HFF-Myc (cell line): ENCODE results near the gene PRKCQ.

ENCODE experiments used
- DNase-seq: peaks from one replicate; pipeline ENCODE4 v3.0.0-alpha.2; 2011; ENCODE audit warnings: low read depth; ENCODE audit errors: extremely low read depth
- H3K4me3 ChIP-seq: replicated peaks from 2 replicates; pipeline ENCODE4 v1.5.1; 2011; ENCODE audit warnings: low read depth, mild to moderate bottlenecking, control low read depth, low read length
- TF ChIP-seq, protein P1 (sequence below): IDR thresholded peaks from 2 replicates; pipeline ENCODE4 v1.5.1; 2012; ENCODE audit warnings: mild to moderate bottlenecking, low read depth, low read length, control low read depth; ENCODE audit errors: missing control alignments

PRKCQ gene

DNA sequence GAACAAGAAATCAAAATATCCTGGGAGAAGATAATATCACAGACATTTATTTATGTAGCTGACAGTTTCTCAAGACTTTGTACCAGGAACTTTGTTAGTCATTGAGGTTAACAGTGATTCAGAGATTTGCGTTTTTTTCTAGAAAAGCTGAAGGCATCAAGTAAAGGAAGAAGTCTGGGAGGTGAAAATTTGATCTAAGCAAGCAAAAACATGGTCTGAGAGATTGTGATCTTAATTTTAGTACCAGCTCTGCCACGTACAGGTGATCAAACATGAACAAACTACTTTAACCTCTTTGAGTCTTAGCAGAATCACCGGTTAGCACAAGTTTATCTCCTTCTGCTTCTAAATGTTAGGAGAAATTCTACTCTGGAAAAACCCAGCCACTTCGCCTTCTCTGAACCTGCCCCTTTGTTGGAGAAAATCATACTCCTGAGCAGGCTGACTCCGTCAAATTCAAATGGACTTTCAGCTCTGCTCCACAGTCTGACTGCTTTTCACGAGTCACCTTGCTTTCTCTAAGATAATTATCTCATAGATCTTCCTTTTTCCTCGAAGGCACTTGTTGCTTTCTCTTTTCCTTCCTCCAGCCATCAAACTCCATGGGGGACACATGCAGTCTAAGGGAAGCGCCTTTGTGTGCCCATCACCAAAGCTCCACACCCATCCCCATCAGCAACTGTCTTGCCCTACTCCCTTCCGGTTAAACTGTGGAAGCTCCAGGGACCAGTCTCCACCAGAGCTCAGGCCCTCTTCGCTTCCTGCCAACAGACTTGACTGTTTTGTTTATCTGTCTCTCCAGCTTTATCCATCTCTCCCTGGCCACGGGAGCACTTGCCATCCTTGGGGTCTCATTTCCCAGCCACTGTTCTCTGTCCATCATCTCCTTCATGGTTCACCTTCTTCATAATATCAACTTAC lies 86.3 kb downstream of the PRKCQ start:
- TF ChIP-seq, protein P1, sequence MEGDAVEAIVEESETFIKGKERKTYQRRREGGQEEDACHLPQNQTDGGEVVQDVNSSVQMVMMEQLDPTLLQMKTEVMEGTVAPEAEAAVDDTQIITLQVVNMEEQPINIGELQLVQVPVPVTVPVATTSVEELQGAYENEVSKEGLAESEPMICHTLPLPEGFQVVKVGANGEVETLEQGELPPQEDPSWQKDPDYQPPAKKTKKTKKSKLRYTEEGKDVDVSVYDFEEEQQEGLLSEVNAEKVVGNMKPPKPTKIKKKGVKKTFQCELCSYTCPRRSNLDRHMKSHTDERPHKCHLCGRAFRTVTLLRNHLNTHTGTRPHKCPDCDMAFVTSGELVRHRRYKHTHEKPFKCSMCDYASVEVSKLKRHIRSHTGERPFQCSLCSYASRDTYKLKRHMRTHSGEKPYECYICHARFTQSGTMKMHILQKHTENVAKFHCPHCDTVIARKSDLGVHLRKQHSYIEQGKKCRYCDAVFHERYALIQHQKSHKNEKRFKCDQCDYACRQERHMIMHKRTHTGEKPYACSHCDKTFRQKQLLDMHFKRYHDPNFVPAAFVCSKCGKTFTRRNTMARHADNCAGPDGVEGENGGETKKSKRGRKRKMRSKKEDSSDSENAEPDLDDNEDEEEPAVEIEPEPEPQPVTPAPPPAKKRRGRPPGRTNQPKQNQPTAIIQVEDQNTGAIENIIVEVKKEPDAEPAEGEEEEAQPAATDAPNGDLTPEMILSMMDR = no peak
- no peak for DNase-seq
- H3K4me3 ChIP-seq = no peak overlapping the region

DNA sequence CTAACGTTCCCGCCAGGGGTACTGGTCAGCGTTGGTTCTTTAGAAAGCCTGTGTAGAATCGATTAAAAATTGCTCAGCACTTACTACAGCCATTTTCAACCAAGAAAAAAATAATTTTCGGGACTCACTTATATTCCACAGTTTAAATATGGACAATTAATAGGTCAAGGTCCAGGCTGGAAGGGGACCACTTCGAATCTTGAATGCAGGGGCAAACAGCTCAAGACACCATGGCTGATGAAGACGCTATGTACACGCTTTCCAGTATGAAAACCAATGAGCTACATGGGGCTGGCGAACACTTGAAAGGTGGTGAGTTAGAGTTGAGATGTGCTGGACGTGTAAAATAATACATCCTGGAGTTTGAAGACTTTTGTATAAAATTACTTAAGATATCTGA lies 87.2 kb downstream of the PRKCQ start:
- DNase-seq = no peak
- TF ChIP-seq, protein P1 = no peak
- H3K4me3 ChIP-seq = no peak overlapping the region

DNA sequence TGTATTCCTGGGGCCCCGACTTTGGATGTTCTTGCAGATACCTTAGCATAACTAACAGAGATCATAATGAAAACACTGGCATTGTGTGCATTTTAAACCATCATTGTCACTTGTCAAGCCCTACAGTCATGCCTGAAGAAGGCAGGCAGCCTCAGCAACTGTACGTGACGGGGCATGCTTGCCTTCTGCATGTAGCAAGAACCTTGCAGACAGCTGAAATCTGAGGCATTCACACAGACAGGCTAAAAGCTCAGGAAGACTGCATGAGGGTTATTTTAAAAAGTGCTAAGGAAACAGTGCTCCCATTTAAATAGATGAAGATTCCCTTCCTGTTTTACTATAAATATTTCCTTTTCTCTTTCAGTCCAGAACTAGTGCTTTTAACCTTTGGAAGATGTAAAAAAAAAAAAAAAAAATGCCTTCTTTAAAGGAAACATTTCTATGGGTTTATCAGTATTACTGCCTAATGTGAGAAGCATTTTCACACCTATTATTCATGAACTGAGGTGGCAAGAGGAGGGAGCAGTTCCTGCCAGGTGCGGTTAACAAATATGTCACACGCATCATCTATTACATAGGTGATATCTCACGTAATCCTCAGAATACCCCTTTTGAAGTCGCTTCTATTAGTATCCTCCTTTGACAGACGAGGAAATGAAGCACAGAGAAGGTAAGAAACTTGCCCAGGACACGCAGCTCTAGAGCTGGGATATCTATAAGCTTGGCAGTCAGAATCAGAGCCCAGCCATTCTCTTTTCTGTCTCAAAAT lies 88.1 kb downstream of the PRKCQ start:
- no peak overlapping the region for H3K4me3 ChIP-seq
- DNase-seq = no peak
- TF ChIP-seq, protein P1 = no peak

DNA sequence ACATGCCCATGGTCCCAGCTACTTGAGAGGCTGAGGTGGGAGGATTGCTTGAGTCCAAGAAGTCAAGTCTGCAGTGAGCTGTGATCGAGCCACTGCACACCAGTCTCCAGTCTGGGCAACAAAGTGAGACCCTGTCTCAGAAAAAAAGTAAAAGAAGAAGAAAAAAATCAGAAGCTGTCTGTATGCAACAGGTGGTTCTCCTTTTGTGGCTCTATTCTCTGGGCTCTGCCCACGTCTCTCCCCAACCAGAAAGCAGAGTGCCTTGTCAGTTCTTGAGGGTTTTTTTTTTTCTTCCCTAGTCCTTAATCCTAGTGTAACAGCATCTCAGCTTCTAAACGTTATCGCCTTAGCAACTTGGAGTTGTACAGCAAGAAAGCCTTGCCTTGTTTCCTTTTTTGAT lies 89.5 kb downstream of the PRKCQ start:
- TF ChIP-seq, protein P1 = no peak
- no peak overlapping the region for H3K4me3 ChIP-seq
- no peak for DNase-seq

DNA sequence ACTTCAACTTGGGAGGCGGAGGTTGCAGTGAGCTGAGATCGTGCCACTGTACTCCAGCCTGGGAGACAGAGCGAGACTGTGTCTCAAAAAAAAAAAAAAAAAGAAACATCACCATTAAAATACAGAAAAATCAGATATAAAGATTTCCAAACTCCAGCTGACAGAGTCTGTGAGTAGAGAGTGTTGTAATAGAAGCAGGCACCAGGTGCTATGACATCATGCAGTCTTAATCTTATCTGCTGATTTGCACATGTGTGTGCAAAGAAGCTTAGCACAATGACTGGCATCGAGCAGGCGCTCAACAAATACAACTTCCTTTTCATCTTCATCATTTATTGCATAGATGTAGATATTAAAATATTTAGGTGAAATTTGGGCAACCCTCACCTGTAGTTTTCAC lies 92.2 kb downstream of the PRKCQ start:
- TF ChIP-seq, protein P1 = no peak
- no peak overlapping the region for H3K4me3 ChIP-seq
- no peak for DNase-seq

DNA sequence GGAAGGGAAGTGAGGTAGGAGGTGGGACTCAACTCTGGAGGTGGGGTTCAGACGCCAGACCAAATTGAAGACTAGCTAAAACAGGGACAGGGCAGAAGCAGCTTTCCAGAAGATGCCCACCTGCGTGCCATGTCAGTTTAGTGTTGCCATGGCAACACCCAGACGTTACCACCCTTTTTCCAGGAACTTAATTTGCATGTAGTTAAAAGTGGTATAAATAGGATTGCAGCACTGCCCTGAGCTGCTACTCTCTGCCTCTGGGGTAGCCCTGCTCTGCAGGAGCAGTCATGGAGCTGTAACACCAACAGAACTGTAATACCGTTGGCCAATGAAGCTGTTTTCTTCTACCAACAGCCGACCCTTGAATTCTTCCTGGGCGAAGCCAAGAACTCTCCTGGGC lies 93.8 kb downstream of the PRKCQ start:
- TF ChIP-seq, protein P1 = no peak
- H3K4me3 ChIP-seq = no peak overlapping the region
- no peak for DNase-seq
